DOHH2 (cell line): ENCODE data around the gene ATP2A2.

Experiments used
- H3F3A ChIP-seq: fragments of 200-600 bp; sonication (generic), shearing (Covaris generic); 2 replicates; pipeline ENCODE4 v1.6.0; 2016; ENCODE audit warnings: antibody characterized with exemption, mild to moderate bottlenecking; ENCODE audit not compliant: control insufficient read depth, insufficient read depth
- H3K27ac ChIP-seq: fragments of 200-600 bp; sonication (generic); 2 replicates; pipeline ENCODE4 v1.5.1; 2014; ENCODE audit warnings: low read depth, mild to moderate bottlenecking, low read length, moderate library complexity
- H3K27me3 ChIP-seq: fragments of 200-600 bp; sonication (generic); 2 replicates; pipeline ENCODE4 v1.6.1; 2014; ENCODE audit warnings: mild to moderate bottlenecking, low read length, mixed read lengths; ENCODE audit not compliant: control insufficient read depth
- H3K36me3 ChIP-seq: fragments of 200-600 bp; sonication (generic); 2 replicates; pipeline ENCODE4 v1.6.1; 2014; ENCODE audit warnings: mild to moderate bottlenecking, low read length, moderate library complexity, mixed read lengths; ENCODE audit not compliant: control insufficient read depth
- H3K4me1 ChIP-seq: fragments of 200-600 bp; sonication (generic); 2 replicates; pipeline ENCODE4 v1.6.1; 2014; ENCODE audit warnings: mild to moderate bottlenecking, low read length, mixed read lengths; ENCODE audit not compliant: control insufficient read depth
- H3K4me2 ChIP-seq: fragments of 200-600 bp; sonication (generic); 2 replicates; pipeline ENCODE4 v1.6.0; 2014; ENCODE audit warnings: mild to moderate bottlenecking, low read length, moderate library complexity
- H3K4me3 ChIP-seq: fragments of 200-600 bp; sonication (generic); 2 replicates; pipeline ENCODE4 v1.5.1; 2014; ENCODE audit warnings: mild to moderate bottlenecking, low read length, mixed read lengths
- H3K79me2 ChIP-seq: fragments of 200-600 bp; sonication (generic); 2 replicates; pipeline ENCODE4 v1.6.1; 2014; ENCODE audit warnings: mild to moderate bottlenecking, low read length, mixed read lengths; ENCODE audit not compliant: control insufficient read depth
- H3K9me2 ChIP-seq: fragments of 200-600 bp; sonication (generic); replicated peaks from 2 replicates; pipeline ENCODE4 v1.6.1; 2014; ENCODE audit warnings: mild to moderate bottlenecking, low read length, mixed read lengths; ENCODE audit not compliant: control insufficient read depth
- H3K9me3 ChIP-seq: fragments of 200-600 bp; sonication (generic); 2 replicates; pipeline ENCODE4 v1.6.1; 2014; ENCODE audit warnings: antibody characterized with exemption, low read length, mixed read lengths; ENCODE audit not compliant: control insufficient read depth, insufficient read depth
- H4K20me1 ChIP-seq: fragments of 200-600 bp; sonication (generic); 2 replicates; pipeline ENCODE4 v1.6.0; 2014; ENCODE audit warnings: low read depth, mild to moderate bottlenecking, antibody characterized with exemption, low read length, moderate library complexity; ENCODE audit not compliant: control insufficient read depth, insufficient read depth
- CTCF ChIP-seq: fragments of 200-600 bp; sonication (generic); IDR thresholded peaks from one replicate; pipeline ENCODE4 v1.5.1; 2014; ENCODE audit warnings: antibody characterized with exemption, mild to moderate bottlenecking, low read depth, low read length; ENCODE audit not compliant: poor library complexity, severe bottlenecking
- EZH2phosphoT487 ChIP-seq: fragments of 200-600 bp; sonication (generic); IDR thresholded peaks from 2 replicates; pipeline ENCODE4 v1.6.1; 2017; ENCODE audit warnings: borderline replicate concordance, mild to moderate bottlenecking, antibody characterized with exemption, low read length, moderate library complexity, mixed read lengths

The ATP2A2 gene

GRCh38 chr12:110329710-110330109 is 48.7 kb downstream of the ATP2A2 start:
- H3K9me3 ChIP-seq, result no peaks in the 10 kb centered on the region
- H3K27me3 ChIP-seq, result no peaks in the 10 kb centered on the region
- no peak overlapping the region for H3K4me2 ChIP-seq
- no peak overlapping the region for H3K4me3 ChIP-seq
- no peaks in the 10 kb centered on the region for H3K4me1 ChIP-seq
- H3F3A ChIP-seq, result peaks cover 2% of the 10 kb centered on the region; the same call in 1 of the 2 replicates
- peaks cover 93% of the 10 kb centered on the region for H3K36me3 ChIP-seq
- peaks cover 10% of the 10 kb centered on the region; the same call in 1 of the 2 replicates for H4K20me1 ChIP-seq
- peaks cover 71% of the 10 kb centered on the region for H3K79me2 ChIP-seq
- TF ChIP-seq CTCF (no peak), EZH2phosphoT487 (no peak)
- H3K27ac ChIP-seq, result no peak overlapping the region
- no peaks in the 10 kb centered on the region for H3K9me2 ChIP-seq

GRCh38 chr12:110330124-110330523 is 49.1 kb downstream of the ATP2A2 start:
- Histone ChIP-seq H3K9me3 (no peaks in the 10 kb centered on the region), H4K20me1 (peaks cover 10% of the 10 kb centered on the region; the same call in 1 of the 2 replicates), H3K36me3 (peaks cover 96% of the 10 kb centered on the region), H3K27ac (no peak overlapping the region), H3K79me2 (peaks cover 67% of the 10 kb centered on the region), H3F3A (peaks cover 2% of the 10 kb centered on the region; the same call in 1 of the 2 replicates), H3K27me3 (no peaks in the 10 kb centered on the region), H3K4me1 (no peaks in the 10 kb centered on the region), H3K9me2 (no peaks in the 10 kb centered on the region), H3K4me3 (no peak overlapping the region), H3K4me2 (no peak overlapping the region)
- no peak for TF ChIP-seq EZH2phosphoT487

DNA sequence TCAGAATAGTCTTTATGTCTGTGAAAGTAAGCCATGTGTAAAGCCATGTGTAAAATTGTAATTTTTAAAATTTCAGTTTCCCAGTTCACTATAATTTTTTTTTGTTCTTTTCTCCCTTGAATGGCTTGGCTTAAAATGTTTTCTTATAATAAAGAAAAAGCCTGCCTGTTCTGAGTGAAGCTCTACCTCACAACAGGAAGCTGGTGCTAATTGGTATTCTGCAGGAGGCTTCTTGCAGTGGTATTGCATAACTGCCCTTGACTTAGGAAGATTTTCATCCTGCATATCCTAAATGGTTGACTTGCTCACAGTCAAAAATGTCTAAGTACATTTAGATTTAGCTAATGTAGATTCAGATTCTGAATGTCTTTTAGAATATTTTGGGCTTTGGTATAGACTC is 49.5 kb downstream of the ATP2A2 start:
- H3K79me2 ChIP-seq, result peaks cover 63% of the 10 kb centered on the region
- no peak overlapping the region for H3K27ac ChIP-seq
- TF ChIP-seq EZH2phosphoT487 (no peak), CTCF (no peak)
- peaks cover 2% of the 10 kb centered on the region; the same call in 1 of the 2 replicates for H3F3A ChIP-seq
- H3K36me3 ChIP-seq, result peaks cover 96% of the 10 kb centered on the region
- H4K20me1 ChIP-seq, result peaks cover 10% of the 10 kb centered on the region; the same call in 1 of the 2 replicates
- H3K27me3 ChIP-seq, result no peaks in the 10 kb centered on the region
- no peak overlapping the region for H3K4me3 ChIP-seq
- no peaks in the 10 kb centered on the region for H3K9me2 ChIP-seq
- no peaks in the 10 kb centered on the region for H3K9me3 ChIP-seq
- no peaks in the 10 kb centered on the region for H3K4me1 ChIP-seq
- no peak overlapping the region for H3K4me2 ChIP-seq

GRCh38 chr12:110333201-110333600 is 52.2 kb downstream of the ATP2A2 start:
- H3K79me2 ChIP-seq, result peaks cover 49% of the 10 kb centered on the region
- H3K36me3 ChIP-seq, result peaks cover 98% of the 10 kb centered on the region
- H4K20me1 ChIP-seq, result peaks cover 10% of the 10 kb centered on the region; the same call in 1 of the 2 replicates
- TF ChIP-seq CTCF (no peak), EZH2phosphoT487 (no peak)
- H3F3A ChIP-seq, result peaks cover 4% of the 10 kb centered on the region; the same call in 1 of the 2 replicates
- H3K27ac ChIP-seq, result no peak overlapping the region
- peaks cover 18% of the 10 kb centered on the region for H3K4me1 ChIP-seq
- no peak overlapping the region for H3K4me2 ChIP-seq
- H3K9me3 ChIP-seq, result no peaks in the 10 kb centered on the region
- no peaks in the 10 kb centered on the region for H3K27me3 ChIP-seq
- no peaks in the 10 kb centered on the region for H3K9me2 ChIP-seq
- H3K4me3 ChIP-seq, result no peak overlapping the region
